ENCODE results near the gene SH3PXD2A.

Gene SH3PXD2A

DNA sequence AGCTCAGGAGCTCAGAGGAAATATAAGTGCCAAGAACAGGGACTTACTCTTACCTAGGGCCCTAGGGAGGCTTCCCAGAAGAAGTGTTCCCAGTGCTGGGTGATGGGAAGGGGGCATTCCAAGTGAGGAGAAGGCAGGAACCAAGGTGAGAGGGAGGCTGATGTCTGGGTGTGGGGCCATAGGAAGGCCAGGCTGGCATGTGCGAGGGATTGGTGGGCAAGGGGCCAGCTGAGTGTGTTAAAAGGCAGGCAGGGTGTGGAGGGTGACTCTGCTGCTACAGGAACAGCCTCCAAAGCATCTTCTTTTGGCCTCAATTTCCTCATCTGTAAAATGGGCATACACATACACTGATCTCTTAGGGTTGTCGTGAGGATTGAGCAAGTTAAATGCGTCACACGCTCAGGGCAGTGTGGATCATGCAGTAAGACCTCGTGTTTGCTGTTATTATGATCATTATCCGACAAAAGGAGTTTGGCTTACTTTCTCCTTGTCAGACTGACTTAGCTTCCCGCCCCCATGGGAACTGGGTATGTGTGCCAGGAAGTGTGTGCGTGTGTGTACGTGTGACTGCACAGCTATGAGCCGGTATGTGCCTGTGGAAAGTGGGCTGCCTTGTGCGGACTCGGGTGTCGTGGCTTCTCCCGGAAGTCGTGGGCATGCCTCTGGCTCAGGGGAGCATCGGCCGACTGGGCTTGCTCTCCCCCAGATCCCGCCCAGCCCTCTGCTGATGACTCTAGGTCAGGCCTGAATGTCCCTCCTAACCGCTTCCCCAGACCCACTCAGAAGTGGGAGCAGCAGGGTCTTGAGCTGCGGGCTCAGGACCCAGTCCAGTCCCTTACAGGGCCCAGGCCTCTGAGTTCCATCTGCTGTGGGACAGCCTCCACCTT is 302.3 kb downstream of the SH3PXD2A start:
- no peak for DNase-seq

DNA sequence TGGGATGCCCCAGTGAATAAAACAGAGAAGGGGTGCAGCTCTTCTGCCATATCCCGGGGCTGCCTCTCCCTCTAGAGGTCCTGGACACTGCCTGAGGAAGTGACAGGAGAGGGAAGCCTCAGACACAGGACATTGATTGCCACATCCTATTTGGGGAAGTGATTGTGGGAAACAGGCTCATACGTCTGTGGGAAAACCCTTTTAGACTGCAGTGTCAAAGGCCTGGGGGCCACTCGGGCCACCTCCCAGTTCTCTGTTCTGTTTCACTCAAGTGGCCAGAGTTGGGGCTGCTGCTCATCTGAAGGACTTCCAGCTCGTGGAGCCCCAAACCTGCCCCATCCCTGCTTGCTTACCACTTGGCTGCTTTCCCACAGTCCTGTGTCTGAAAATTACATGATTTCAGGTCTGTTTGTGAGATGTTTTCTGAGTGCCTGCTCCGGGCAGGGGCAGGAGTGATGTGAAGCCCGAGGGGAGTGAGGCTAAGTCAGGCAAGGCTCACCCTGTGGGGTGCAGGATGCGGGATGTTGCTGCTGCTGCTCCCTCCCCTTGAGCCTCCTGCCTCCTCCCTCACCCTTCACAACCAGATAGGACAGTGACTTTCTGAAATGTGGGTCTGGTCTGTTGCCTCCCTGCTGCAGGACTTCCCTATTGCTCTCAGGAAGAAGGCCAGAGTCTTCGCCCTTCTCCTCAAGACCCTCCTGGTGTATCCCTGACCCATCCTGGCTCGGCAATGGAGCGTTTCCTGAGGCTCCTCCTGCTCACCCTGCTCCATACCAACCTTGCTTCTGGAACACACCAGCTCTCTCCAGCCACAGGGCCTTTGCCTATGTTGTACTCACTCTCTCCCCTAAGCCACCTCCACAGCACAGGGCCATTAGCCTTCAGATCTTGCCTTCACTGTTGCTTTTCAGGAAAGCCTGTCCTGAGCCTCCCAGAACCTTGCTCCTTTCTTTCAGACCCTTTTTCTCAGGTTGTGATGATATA is 303.5 kb downstream of the SH3PXD2A start:
- DNase-seq: no peak

- DNase-seq: no peak
Observed at GRCh38 chr10:103550229-103550628, 305.1 kb downstream of the SH3PXD2A start.

GRCh38 chr10:103549349-103549685 is 306.1 kb downstream of the SH3PXD2A start:
- DNase-seq: no peak

DNA sequence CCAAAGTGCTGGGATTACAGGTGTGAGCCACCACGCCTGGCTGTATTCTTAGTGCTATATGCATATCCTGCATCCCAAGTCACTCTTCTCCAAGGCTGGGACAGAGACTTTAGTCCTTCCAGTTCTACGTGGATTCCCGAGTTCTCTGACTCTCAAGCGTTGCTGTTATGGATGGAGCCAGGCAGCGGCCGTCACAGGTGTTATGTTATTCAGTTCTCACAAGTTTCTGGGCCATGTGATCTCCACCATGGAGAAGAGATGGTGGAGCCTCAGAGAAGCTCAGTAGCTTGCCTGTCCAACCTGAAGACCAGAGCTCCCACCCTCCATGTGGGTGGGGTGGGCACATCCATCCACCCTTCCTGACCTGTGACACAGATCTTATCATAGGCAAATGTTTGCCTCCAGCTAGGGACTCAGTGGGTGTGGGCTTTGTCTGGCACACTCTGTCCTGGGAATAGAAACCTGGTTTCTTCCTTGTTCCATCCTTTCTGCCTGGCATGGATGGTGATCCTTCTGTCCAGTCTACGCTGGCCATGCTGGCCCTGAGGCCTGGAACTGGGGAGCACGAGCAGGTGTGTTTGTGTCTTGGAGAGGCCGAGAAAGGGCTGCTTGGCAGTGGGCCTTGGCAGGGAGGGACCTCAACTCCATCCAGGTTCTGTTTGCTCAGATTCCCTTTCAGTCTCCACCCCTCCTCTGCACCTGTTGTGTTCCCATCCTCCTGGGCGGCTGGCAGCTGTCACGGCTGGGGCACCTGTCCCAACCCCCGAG is 306.6 kb downstream of the SH3PXD2A start:
- DNase-seq: no peak

DNA sequence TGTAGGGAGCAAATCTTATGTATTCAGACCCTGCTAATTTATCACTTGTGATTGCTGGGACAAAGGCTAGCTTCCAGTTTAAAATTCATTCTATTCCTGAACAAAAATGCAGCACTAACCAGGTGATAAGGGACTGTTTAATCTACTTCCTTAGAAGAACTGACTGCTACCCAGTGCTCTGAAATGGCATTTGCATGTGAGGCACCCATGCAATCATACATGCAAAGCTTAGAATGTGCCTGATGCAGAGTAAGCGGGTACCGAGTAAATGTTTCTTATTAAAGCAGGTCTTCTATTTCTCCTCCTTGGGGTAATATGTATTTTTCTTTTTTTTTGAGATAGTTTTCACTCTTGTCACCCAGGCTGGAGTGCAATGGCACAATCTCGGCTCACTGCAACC is 307.4 kb downstream of the SH3PXD2A start:
- no peak for DNase-seq

GRCh38 chr10:103547391-103547946 is 307.9 kb downstream of the SH3PXD2A start:
- DNase-seq: no peak

DNA sequence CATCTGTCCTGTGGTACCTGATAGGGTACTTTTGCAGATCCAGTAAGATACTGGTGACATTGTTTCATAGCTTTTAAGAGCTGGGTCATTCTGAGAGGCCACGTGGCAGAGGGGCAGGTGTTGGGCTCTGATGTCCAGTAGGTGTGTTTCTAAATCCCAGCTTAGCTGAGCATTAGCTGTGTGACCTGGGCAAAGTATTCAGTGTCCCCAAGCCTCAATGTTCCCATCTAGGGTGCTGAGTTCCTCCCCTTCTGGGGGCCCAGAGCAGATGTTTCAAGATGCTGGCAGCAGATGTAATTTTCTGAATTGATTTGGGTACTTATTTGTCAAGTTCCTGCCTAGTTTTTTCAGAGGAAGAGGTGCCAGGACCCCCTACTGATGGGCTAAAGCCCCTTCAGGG is 309.0 kb downstream of the SH3PXD2A start:
- no peak for DNase-seq

DNA sequence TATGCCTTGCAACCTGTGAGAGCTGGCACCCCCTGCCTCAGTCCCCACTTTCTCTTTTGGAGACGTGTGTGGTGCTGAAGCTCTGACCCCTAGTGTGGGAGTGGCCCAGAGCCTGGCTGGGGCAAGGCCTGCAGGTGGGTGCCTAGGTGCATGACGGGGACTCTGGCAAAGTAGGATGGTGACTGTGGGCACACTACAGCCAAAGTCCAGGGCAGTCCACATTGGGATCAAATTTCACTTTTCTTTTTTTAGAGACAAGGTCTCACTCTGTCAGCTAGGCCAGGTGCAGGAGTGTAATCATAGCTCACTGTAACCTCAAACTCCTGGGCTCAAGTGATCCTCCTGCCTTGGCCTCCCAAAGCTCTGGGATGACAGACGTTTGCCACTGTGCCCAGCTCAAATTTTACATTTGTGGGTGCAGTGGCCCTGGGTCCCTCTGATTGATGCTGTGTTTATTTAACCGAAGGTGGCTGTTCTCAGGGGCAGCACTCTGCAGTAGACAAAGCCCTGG is 309.6 kb downstream of the SH3PXD2A start:
- no peak for DNase-seq

DNA sequence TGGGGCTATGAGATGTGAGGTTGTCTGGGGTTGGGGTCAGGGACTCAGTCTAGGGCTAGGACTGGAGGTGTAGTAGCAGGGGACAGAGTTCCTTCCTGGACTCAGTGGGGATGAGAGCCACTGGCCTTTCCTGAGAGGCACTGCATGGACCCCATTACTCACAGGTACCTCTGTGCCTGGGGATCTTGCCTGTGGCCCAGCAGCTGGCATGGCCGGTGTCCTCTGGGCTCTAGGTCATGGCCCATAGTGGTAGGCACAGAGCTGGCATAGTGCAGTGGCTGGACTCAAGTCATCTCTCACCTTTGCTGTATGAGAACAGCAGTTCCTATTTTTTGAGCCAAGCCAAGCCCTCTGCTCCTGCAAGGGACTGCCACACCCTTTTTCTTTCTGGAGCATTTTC is 310.0 kb downstream of the SH3PXD2A start:
- no peak for DNase-seq

- no peak for DNase-seq
Observed at GRCh38 chr10:103544657-103545310, 310.6 kb downstream of the SH3PXD2A start.

All from EL (cell line).